RWPE1 (cell line): ENCODE results near the gene ITPKB.

Source experiments
- CTCF ChIA-PET: fragments of 350-600 bp; sonication (Branson Sonifier 250); formaldehyde crosslinking; extraction: SDS; loops from one replicate; lab custom pipeline; 2021; lab: Yijun Ruan, JAX
- POLR2A ChIA-PET: fragments of 400-600 bp; formaldehyde crosslinking; extraction: SDS; loops from one replicate; lab custom pipeline; 2020; ENCODE audit warnings: antibody characterized with exemption; ENCODE audit not compliant: low non-redundant PET; lab: Yijun Ruan, JAX
- DNase-seq: peaks from one replicate; pipeline ENCODE4 v3.0.0; 2012; ENCODE audit warnings: low spot score
- H3K27ac ChIP-seq: fragments of 450-650 bp; 2 replicates; pipeline ENCODE4 v1.5.1; 2017
- CTCF ChIP-seq: fragments of 450-650 bp; conservative IDR thresholded peaks from 2 replicates; pipeline ENCODE4 v1.5.1; 2017; ENCODE audit warnings: low read depth, mild to moderate bottlenecking

ITPKB gene

GRCh38 chr1:226650236-226650841, 88.7 kb downstream of the ITPKB start:
- no peak for DNase-seq
- CTCF ChIA-PET, result interaction anchor here (0.9 to 1.4 kb wide), 5 partner anchors 9 to 183 kb away, joined by 3 to 5 read pairs (median 4); no protein-coding TSS in a partner anchor
- TF ChIP-seq CTCF, result no peak
- no peak overlapping the region for H3K27ac ChIP-seq
- POLR2A ChIA-PET, result interaction anchor here (0.6 kb wide), 1 partner anchor 27 kb away, joined by 4 read pairs; no protein-coding TSS in a partner anchor

GRCh38 chr1:226649780-226650179, 89.3 kb downstream of the ITPKB start:
- ChIA-PET CTCF (interaction anchor here (0.6 to 1.4 kb wide), 8 partner anchors 9 to 203 kb away, joined by 3 to 5 read pairs (median 3); no protein-coding TSS in a partner anchor), POLR2A (interaction anchor here (0.6 kb wide), 1 partner anchor 28 kb away, joined by 4 read pairs; no protein-coding TSS in a partner anchor)
- no peak for TF ChIP-seq CTCF
- DNase-seq, result no peak
- no peak overlapping the region for H3K27ac ChIP-seq

- ChIA-PET POLR2A (no interaction called here), CTCF (interaction anchor here (0.6 to 1.3 kb wide), 5 partner anchors 8 to 202 kb away, joined by 3 to 5 read pairs (median 3); no protein-coding TSS in a partner anchor)
- no peak for DNase-seq
- TF ChIP-seq CTCF, result no peak
- no peak overlapping the region for H3K27ac ChIP-seq
These were observed 89.8 kb downstream of the ITPKB start for GRCh38 chr1:226649244-226649643.

GRCh38 chr1:226648421-226648820, 90.7 kb downstream of the ITPKB start:
- TF ChIP-seq CTCF, result no peak
- ChIA-PET POLR2A (no interaction called here), CTCF (interaction anchor here (0.6 kb wide), 1 partner anchor 167 kb away, joined by 6 read pairs; no protein-coding TSS in a partner anchor)
- no peak overlapping the region for H3K27ac ChIP-seq
- DNase-seq, result no peak

GRCh38 chr1:226647719-226648118, 91.4 kb downstream of the ITPKB start:
- ChIA-PET CTCF (interaction anchor here (0.5 to 1.4 kb wide), 2 partner anchors 13 to 705 kb away, joined by 3 read pairs; no protein-coding TSS in a partner anchor), POLR2A (no interaction called here)
- no peak for DNase-seq
- no peak for TF ChIP-seq CTCF
- H3K27ac ChIP-seq, result no peak overlapping the region

GRCh38 chr1:226646870-226647449, 92.1 kb downstream of the ITPKB start:
- ChIA-PET POLR2A (no interaction called here), CTCF (interaction anchor here (0.5 to 1.4 kb wide), 2 partner anchors 12 to 705 kb away, joined by 3 read pairs; no protein-coding TSS in a partner anchor)
- no peak for TF ChIP-seq CTCF
- no peak overlapping the region for H3K27ac ChIP-seq
- DNase-seq, result no peak
